Measurements from ENCODE around the gene SLC6A15. TPM values are rescaled to one million over a fixed set of nuclear protein-coding genes. Genes with fewer than 3 reads are reported as not detected.

The SLC6A15 gene
- 60.1 and 114 TPM in 2 replicates for total RNA-seq (2012; rRNA removed)

GRCh38 chr12:84912198-84913128 is at the start of gene SLC6A15:
Gene SLC6A15, minus strand, starts transcription at chr12:84912799. Its CDS starts 20,679 bp downstream, at chr12:84892120.
- peak within 1 kb of the TSS; percentile 82 for H3K4me3 ChIP-seq (ENCODE audit: low read length)
- peak within 1 kb of the TSS; percentile 94 for H3K4me2 ChIP-seq (ENCODE audit: low read length)
- H3K27me3 ChIP-seq (ENCODE audit: control insufficient read depth, insufficient read depth, low read length), result no peaks in the 10 kb centered on the region
- H3K9ac ChIP-seq (ENCODE audit: low read depth, low read length), result peak within 1 kb of the TSS; percentile 69
- peaks cover 9% of the 10 kb centered on the region for H3K4me1 ChIP-seq (ENCODE audit: control insufficient read depth, insufficient read depth, low read length)
- H3K9me3 ChIP-seq (replicated peaks; ENCODE audit: low read length), result no peaks in the 10 kb centered on the region
- no peaks in the 10 kb centered on the region for H3K36me3 ChIP-seq (ENCODE audit: insufficient read depth, low read length)

- Histone ChIP-seq H3K4me3 (ENCODE audit: low read length) (no peak overlapping the region), H3K9ac (ENCODE audit: low read depth, low read length) (no peak overlapping the region), H3K27me3 (ENCODE audit: control insufficient read depth, insufficient read depth, low read length) (no peaks in the 10 kb centered on the region), H3K36me3 (ENCODE audit: insufficient read depth, low read length) (no peaks in the 10 kb centered on the region), H3K9me3 (replicated peaks; ENCODE audit: low read length) (no peaks in the 10 kb centered on the region), H3K4me1 (ENCODE audit: control insufficient read depth, insufficient read depth, low read length) (no peaks in the 10 kb centered on the region), H3K4me2 (ENCODE audit: low read length) (no peak overlapping the region)
Observed at GRCh38 chr12:84960918-84961317, 48.3 kb upstream of the SLC6A15 start.

DNA sequence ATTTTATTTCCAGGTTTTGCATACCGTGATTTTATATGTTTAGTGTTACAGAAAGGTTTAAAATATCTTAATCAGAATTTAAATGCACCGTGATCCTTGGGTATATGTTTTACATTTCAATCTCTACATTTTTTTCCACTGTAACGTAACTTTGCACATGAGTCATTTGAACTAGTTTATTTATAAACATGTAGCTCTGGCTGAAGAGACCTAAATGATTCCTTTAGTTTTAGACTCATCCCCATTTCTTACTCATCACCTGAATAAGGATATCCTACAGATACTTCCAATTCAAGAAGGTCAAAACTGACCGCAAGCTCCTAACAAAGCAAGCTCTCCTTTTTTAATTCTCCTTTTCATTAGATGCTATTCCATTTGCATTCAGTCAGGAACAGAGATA is 42.7 kb upstream of the SLC6A15 start:
- Histone ChIP-seq H3K9ac (ENCODE audit: low read depth, low read length) (no peak overlapping the region), H3K27me3 (ENCODE audit: control insufficient read depth, insufficient read depth, low read length) (no peaks in the 10 kb centered on the region), H3K4me3 (ENCODE audit: low read length) (no peak overlapping the region), H3K4me2 (ENCODE audit: low read length) (no peak overlapping the region), H3K4me1 (ENCODE audit: control insufficient read depth, insufficient read depth, low read length) (no peaks in the 10 kb centered on the region), H3K36me3 (ENCODE audit: insufficient read depth, low read length) (no peaks in the 10 kb centered on the region), H3K9me3 (replicated peaks; ENCODE audit: low read length) (no peaks in the 10 kb centered on the region)

DNA sequence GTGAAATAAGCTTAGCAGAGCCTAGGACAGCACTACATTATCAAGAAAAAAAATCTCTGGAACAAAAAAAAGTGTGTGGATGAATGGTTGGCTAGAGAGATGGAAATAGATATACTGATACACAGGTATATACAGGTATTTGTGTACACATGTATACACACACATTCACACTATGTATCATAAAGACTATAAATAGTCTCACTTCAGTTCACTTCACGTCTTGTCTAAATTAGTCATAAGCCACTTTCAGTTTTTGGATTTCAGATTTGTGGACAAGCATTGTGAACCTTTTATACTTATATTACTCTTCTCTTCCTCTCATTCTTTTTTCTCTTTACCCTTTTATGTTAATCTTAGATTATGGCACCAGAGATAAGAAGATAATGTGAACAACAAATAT is 41.8 kb upstream of the SLC6A15 start:
- no peaks in the 10 kb centered on the region for H3K36me3 ChIP-seq (ENCODE audit: insufficient read depth, low read length)
- H3K27me3 ChIP-seq (ENCODE audit: control insufficient read depth, insufficient read depth, low read length), result no peaks in the 10 kb centered on the region
- H3K9me3 ChIP-seq (replicated peaks; ENCODE audit: low read length), result no peaks in the 10 kb centered on the region
- H3K9ac ChIP-seq (ENCODE audit: low read depth, low read length), result no peak overlapping the region
- H3K4me3 ChIP-seq (ENCODE audit: low read length), result no peak overlapping the region
- H3K4me2 ChIP-seq (ENCODE audit: low read length), result no peak overlapping the region
- H3K4me1 ChIP-seq (ENCODE audit: control insufficient read depth, insufficient read depth, low read length), result no peaks in the 10 kb centered on the region

- Histone ChIP-seq H3K36me3 (ENCODE audit: insufficient read depth, low read length) (no peaks in the 10 kb centered on the region), H3K4me2 (ENCODE audit: low read length) (no peak overlapping the region), H3K9ac (ENCODE audit: low read depth, low read length) (no peak overlapping the region), H3K4me1 (ENCODE audit: control insufficient read depth, insufficient read depth, low read length) (no peaks in the 10 kb centered on the region), H3K4me3 (ENCODE audit: low read length) (no peak overlapping the region), H3K9me3 (replicated peaks; ENCODE audit: low read length) (no peaks in the 10 kb centered on the region), H3K27me3 (ENCODE audit: control insufficient read depth, insufficient read depth, low read length) (no peaks in the 10 kb centered on the region)
Observed at GRCh38 chr12:84950971-84951546, 38.5 kb upstream of the SLC6A15 start.

GRCh38 chr12:84946753-84947152 is 34.2 kb upstream of the SLC6A15 start:
- Histone ChIP-seq H3K9me3 (replicated peaks; ENCODE audit: low read length) (no peaks in the 10 kb centered on the region), H3K36me3 (ENCODE audit: insufficient read depth, low read length) (no peaks in the 10 kb centered on the region), H3K4me1 (ENCODE audit: control insufficient read depth, insufficient read depth, low read length) (no peaks in the 10 kb centered on the region), H3K9ac (ENCODE audit: low read depth, low read length) (no peak overlapping the region), H3K4me3 (ENCODE audit: low read length) (no peak overlapping the region), H3K27me3 (ENCODE audit: control insufficient read depth, insufficient read depth, low read length) (no peaks in the 10 kb centered on the region), H3K4me2 (ENCODE audit: low read length) (no peak overlapping the region)

- H3K36me3 ChIP-seq (ENCODE audit: insufficient read depth, low read length), result no peaks in the 10 kb centered on the region
- H3K27me3 ChIP-seq (ENCODE audit: control insufficient read depth, insufficient read depth, low read length), result no peaks in the 10 kb centered on the region
- H3K9me3 ChIP-seq (replicated peaks; ENCODE audit: low read length), result no peaks in the 10 kb centered on the region
- no peaks in the 10 kb centered on the region for H3K4me1 ChIP-seq (ENCODE audit: control insufficient read depth, insufficient read depth, low read length)
- no peak overlapping the region for H3K4me3 ChIP-seq (ENCODE audit: low read length)
- no peak overlapping the region for H3K4me2 ChIP-seq (ENCODE audit: low read length)
- H3K9ac ChIP-seq (ENCODE audit: low read depth, low read length), result no peak overlapping the region
Observed at GRCh38 chr12:84937415-84937814, 24.8 kb upstream of the SLC6A15 start.

DNA sequence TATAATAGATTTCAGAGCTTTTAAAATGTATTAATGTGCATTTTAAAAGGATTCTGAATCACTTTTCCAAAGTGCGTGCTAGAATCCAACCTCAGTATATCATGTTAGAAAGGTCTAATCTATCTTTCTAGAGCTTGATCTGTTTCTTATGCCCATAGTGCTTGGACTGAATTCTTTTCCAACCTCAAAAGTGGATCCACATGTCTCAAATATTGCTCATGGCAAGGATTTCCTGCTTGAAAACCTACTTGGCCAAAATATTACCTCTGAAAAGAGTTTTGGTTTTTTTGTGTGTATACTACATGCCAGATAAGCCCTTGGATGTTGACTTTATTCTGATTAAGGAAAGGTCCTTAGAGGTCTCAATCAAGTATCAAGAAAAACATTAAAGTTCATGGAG is 16.9 kb upstream of the SLC6A15 start:
- no peak overlapping the region for H3K4me3 ChIP-seq (ENCODE audit: low read length)
- H3K4me2 ChIP-seq (ENCODE audit: low read length), result no peak overlapping the region
- no peaks in the 10 kb centered on the region for H3K4me1 ChIP-seq (ENCODE audit: control insufficient read depth, insufficient read depth, low read length)
- no peaks in the 10 kb centered on the region for H3K27me3 ChIP-seq (ENCODE audit: control insufficient read depth, insufficient read depth, low read length)
- no peaks in the 10 kb centered on the region for H3K36me3 ChIP-seq (ENCODE audit: insufficient read depth, low read length)
- no peaks in the 10 kb centered on the region for H3K9me3 ChIP-seq (replicated peaks; ENCODE audit: low read length)
- H3K9ac ChIP-seq (ENCODE audit: low read depth, low read length), result no peak overlapping the region

- no peaks in the 10 kb centered on the region for H3K9me3 ChIP-seq (replicated peaks; ENCODE audit: low read length)
- no peak overlapping the region for H3K4me3 ChIP-seq (ENCODE audit: low read length)
- H3K27me3 ChIP-seq (ENCODE audit: control insufficient read depth, insufficient read depth, low read length), result no peaks in the 10 kb centered on the region
- H3K36me3 ChIP-seq (ENCODE audit: insufficient read depth, low read length), result no peaks in the 10 kb centered on the region
- peaks cover 11% of the 10 kb centered on the region for H3K4me1 ChIP-seq (ENCODE audit: control insufficient read depth, insufficient read depth, low read length)
- no peak overlapping the region for H3K4me2 ChIP-seq (ENCODE audit: low read length)
- H3K9ac ChIP-seq (ENCODE audit: low read depth, low read length), result no peak overlapping the region
Observed at GRCh38 chr12:84924981-84925380, 12.4 kb upstream of the SLC6A15 start.

- Histone ChIP-seq H3K36me3 (ENCODE audit: insufficient read depth, low read length) (no peaks in the 10 kb centered on the region), H3K27me3 (ENCODE audit: control insufficient read depth, insufficient read depth, low read length) (no peaks in the 10 kb centered on the region), H3K4me3 (ENCODE audit: low read length) (no peak overlapping the region), H3K4me1 (ENCODE audit: control insufficient read depth, insufficient read depth, low read length) (peaks cover 21% of the 10 kb centered on the region), H3K9me3 (replicated peaks; ENCODE audit: low read length) (no peaks in the 10 kb centered on the region), H3K9ac (ENCODE audit: low read depth, low read length) (no peak overlapping the region), H3K4me2 (ENCODE audit: low read length) (no peak overlapping the region)
Observed at GRCh38 chr12:84922693-84923092, 10.1 kb upstream of the SLC6A15 start.

DNA sequence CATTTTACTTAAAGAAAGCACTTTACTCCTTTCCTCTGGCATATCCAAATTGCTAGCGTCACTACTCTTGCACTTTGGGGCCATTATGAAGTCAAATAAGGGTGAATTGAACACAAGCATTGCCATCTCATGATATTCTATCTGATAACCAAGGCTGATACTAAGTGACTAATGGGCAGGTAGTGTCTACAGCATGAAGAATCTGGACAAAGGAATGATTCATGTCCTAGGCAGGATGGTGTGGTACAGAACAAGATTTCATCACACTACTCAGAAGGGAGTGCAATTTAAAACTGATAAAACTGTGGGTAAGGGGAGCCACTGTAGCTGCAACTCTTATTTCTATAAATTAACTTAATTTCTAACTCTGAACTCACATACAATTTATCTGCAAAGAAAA is 7.7 kb upstream of the SLC6A15 start:
- H3K4me1 ChIP-seq (ENCODE audit: control insufficient read depth, insufficient read depth, low read length), result peaks cover 21% of the 10 kb centered on the region
- H3K4me2 ChIP-seq (ENCODE audit: low read length), result no peak overlapping the region
- H3K9ac ChIP-seq (ENCODE audit: low read depth, low read length), result no peak overlapping the region
- H3K27me3 ChIP-seq (ENCODE audit: control insufficient read depth, insufficient read depth, low read length), result no peaks in the 10 kb centered on the region
- no peaks in the 10 kb centered on the region for H3K36me3 ChIP-seq (ENCODE audit: insufficient read depth, low read length)
- H3K9me3 ChIP-seq (replicated peaks; ENCODE audit: low read length), result no peaks in the 10 kb centered on the region
- H3K4me3 ChIP-seq (ENCODE audit: low read length), result no peak overlapping the region

DNA sequence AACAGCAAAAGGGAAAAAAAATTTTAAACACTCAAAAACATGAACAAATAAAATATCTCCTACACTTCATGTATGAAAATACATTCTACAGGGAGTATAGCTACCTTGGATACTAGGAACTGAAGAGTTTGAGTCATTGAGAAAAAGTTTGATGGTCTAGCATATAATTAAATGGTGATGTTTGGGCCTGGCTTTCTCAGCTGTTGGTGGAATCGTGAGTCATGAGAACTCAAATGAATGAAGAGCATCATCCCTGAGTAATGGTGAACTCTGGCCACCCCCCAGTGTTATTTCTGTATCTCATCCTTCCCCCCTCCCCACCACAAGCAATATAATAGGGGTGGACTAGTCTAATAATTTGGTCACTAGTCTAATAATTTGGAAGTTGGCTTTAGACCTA is 6.7 kb upstream of the SLC6A15 start:
- H3K4me1 ChIP-seq (ENCODE audit: control insufficient read depth, insufficient read depth, low read length), result peaks cover 21% of the 10 kb centered on the region
- no peak overlapping the region for H3K4me2 ChIP-seq (ENCODE audit: low read length)
- H3K36me3 ChIP-seq (ENCODE audit: insufficient read depth, low read length), result no peaks in the 10 kb centered on the region
- no peak overlapping the region for H3K9ac ChIP-seq (ENCODE audit: low read depth, low read length)
- H3K27me3 ChIP-seq (ENCODE audit: control insufficient read depth, insufficient read depth, low read length), result no peaks in the 10 kb centered on the region
- H3K9me3 ChIP-seq (replicated peaks; ENCODE audit: low read length), result no peaks in the 10 kb centered on the region
- no peak overlapping the region for H3K4me3 ChIP-seq (ENCODE audit: low read length)

Data from skeletal muscle satellite cell (primary cell).